NCI-H774 (cell line): ENCODE measurements around the gene ATM.
"Not testable (repeated sequence)": the region's sequence is repeated elsewhere in the genome, so short reads cannot be mapped to it uniquely, and the experiment has no call there.

Experiments used
- DNase-seq: peaks from one replicate; lab custom pipeline; 2025; lab: John Stamatoyannopoulos, UW

ATM gene

DNA sequence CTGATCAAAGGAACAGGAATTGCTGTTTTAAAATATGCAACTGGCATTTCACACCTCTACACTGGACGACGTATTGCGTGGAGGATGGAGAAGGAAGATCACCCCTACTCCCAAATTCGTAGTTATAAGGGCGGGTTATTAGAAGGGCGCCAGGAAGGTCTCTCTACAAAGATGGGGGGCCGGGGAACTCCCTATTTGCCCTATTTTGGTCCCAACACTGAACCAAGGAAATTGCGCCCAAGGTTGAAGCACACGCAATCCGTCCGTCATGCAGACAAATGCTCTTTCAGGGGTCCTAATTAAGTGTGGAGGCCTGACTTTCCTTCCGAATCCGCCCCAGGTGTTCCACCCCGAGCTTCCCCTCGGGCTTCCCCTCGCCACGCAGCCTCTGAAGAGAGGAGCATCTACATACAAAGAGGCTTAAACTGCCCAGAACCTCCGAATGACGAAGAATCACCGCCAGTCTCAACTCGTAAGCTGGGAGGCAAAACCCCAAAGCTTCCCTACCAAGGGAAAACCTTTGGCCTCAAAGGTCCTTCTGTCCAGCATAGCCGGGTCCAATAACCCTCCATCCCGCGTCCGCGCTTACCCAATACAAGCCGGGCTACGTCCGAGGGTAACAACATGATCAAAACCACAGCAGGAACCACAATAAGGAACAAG, 825 bp upstream of the ATM start:
- no peak for DNase-seq

DNA sequence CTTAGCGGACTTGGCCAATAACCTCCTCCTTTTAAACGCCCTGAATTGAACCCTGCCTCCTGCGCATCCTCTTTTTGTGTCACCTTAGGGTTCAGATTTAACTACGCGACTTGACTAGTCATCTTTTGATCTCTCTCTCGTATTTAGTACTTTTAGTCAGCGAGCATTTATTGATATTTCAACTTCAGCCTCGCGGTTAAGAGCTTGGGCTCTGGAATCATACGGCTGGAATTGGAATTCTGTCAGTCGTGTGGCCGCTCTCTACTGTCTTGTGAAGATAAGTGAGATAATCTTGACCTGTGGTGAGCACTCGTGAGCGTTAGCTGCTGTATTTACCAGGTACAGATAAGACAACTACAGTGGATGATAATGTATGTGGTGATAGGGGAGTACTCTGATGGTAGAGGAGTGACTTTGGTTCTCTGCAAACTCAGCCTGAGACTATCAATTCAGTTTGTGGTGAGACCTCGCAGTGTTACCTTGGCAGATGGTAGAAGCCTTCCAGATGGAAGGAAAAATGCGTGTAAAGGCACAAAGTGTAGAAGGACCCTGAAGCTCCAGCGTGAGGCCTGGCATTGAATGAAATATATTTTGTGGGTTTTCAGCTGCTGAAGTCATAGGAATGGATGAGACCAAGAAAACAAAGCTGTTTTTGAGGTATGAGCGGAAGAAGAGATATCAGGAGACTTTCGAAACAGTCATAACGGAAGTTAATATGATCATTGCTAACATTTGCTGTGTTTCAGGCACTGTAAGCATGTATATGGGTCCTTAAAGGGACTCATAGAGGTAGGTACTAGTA, 682 bp downstream of the ATM start:
- no peak for DNase-seq

DNA sequence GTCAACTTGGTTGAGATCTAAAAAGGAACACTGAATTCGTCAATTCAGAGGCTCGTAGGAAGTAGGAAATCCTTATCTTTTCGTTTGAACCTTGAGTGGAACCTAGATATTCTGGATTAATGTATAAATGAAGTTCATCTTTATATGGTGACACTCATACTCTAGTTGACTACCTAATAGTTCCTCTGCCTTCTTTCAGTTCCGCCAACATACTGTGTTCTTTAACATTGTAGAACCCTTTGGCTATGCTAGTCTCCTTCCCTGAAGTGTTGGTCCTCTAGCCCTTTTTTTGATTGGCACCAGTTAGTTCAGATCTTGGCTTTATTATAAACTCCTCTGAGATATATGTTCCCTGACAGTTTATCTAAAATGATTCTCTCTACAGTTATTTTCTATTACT, 1.5 kb downstream of the ATM start:
- no peak for DNase-seq

DNA sequence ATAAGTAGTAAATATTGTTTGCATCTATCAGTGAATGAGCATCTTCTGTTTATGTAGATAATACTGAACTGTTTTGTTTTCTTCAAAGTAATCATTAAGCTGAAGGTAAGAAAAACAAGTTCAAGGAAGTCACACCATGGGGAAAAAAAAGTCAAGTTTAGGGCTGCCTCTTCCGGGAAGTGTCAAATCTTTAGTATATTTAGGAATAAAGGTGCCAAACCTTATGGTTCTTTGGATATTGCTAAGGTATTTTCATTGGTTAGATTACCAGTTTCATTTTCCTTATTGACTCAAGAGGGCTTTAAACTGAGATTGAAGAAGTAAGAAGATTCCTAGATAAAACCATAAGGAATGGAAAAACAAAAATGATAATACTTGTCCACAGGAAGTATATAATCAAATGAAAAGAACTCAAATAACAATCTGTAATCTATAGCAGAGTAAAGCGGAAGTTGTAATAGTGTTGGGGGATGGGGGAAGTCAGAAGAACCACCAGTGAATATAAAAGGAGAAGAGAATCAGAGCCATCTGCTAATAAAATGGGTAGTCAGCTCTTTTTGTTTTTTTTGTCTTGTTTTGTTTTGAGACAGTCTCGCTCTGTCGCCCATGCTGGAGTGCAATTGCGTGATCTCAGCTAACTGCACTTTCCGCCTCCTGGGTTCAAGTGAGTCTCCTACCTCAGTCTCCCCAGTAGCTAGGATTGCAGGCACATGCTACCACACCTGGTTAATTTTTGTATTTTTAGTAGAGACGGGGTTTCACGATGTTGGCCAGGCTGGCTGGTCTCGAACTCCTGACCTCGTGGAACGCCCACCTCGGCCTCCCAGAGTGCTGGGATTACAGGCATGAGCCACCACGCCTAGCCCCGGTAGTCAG, 2.3 kb downstream of the ATM start:
- no peak for DNase-seq

DNA sequence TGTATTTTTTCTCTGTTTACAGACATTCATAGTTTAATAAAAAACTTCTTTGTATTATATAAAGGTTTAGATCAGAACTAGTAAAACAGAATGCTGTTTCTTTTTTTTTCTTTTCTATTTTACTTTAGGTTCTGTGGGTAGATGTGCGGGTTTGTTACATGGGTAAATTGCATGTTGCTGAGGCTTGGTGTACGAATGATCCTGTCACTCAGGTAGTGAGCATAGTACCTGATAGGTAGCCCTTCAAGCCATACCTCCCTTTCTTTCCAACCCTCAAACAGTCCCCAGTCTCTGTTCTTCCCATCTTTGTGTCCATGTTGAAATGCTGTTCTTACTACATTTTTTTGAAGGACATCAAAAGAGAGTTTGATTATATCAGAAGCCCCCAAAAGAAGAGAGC, 3.2 kb downstream of the ATM start:
- no peak for DNase-seq

DNA sequence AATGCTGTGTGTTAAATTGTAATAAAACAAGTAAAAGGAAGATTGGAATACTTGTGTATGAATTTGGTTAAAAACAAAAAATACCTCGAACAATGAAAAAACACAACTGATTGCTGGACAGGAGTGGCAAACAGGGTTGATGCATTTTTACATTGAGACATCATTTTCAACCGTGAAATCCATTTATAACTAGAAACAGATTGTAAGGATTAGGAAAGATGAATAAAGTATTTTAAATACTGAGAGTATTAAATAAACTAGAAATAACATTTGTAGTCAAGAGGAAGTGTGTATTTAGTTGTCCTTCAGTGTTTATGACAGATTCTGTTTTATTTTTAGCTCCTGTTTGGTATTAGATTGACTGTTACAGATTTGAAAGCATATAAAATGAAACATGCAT, 5.4 kb downstream of the ATM start:
- no peak for DNase-seq

DNA sequence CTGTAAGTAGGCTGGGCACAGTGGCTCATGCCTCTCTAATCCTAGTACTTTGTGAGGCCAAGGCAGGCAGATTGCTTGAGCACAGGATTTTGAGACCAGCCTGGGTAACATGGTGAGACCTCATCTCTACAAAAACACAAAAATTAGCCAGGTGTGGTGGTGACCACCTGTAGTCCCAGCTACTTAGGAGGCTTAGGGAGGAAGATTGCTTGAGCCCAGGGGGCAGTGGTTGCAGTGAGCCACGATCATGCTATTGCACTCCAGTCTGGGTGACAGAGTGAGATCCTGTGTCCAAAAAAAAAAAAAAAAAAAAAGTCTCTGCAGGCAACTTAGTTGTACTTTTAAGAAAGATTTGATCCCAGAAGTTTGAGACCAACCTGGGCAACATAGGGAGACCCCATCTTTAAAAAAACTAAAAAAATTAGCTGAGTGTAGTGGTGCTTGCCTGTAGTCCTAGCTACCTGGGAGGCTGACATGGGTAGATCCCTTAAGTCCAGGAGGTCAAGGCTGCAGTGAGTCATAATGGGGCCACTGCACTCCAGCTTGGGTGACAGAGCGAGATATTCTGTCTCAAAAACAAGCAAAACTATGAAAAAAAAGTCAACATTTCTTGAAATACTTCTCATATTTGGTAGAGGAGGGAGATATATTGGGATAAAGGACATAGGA, 10.5 kb downstream of the ATM start:
- no peak for DNase-seq

DNA sequence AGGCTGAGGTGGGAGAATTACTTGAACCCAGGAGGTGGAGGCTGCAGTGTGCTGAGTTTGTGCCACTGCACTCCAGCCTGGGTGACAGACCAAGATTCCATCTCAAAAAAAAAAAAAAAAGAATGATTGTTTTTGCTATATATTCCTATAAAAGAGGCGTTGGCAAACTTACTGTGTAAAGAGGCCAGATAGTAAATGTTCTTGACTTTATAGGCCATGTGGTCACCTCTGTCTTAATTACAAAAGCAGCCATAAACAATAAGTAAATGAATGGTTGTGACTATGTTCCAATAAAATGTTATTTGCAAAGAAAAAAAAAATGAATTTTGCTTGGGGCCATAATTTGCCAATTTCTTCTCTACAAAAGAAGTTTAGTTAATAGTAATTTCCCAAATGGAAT, 12.3 kb downstream of the ATM start:
- no peak for DNase-seq

DNA sequence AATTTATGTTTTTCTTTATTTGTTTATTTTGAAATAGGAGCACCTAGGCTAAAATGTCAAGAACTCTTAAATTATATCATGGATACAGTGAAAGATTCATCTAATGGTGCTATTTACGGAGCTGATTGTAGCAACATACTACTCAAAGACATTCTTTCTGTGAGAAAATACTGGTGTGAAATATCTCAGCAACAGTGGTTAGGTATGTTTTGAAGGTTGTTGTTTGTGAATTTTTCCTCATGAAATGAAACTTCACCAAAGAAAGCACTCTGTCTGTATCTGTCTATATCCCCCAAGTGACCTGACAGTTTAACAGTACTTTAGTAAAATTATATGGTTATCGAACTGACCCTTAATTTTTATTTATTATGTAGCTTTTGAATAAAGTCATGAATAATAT, 12.8 kb downstream of the ATM start:
- no peak for DNase-seq

DNA sequence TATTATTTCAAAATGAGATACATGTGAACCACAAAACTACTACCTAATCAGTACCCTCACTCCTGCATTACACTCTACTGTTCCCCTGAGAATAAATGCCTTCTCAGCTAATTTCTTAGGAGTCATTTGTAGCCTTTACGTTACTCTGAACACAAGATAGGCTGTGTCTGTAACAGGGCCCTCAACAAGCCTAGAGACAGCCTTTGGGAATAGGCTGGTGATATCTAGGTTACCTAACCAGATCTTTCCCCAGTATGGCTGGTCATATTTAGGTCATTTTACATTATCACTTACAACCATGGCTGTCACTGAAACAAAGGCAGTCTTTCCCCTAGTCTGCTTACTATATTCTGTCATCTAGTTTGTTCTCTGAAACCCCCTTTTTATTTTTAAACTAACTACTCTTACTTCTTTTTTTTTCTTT, 14.2 kb downstream of the ATM start:
- no peak for DNase-seq

DNA sequence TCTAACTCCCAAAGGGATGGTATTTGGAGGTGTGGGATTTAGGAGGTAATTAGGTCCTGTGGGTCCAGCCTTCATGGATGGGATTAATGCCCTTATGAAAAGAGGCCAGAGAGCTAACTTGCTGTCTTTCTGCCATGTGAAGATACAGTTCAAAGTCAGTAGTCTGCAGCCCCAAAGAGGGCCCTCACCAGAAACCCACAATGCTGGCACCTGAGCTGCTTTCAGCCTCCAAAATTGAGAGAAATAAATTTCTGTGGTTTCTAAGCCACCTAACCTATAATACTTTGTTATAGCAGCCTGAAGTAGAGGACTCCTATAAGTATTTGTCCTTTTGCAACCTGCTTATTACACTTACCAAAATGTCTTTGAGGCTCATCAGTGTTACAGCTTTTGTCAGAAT, 16.2 kb downstream of the ATM start:
- no peak for DNase-seq

DNA sequence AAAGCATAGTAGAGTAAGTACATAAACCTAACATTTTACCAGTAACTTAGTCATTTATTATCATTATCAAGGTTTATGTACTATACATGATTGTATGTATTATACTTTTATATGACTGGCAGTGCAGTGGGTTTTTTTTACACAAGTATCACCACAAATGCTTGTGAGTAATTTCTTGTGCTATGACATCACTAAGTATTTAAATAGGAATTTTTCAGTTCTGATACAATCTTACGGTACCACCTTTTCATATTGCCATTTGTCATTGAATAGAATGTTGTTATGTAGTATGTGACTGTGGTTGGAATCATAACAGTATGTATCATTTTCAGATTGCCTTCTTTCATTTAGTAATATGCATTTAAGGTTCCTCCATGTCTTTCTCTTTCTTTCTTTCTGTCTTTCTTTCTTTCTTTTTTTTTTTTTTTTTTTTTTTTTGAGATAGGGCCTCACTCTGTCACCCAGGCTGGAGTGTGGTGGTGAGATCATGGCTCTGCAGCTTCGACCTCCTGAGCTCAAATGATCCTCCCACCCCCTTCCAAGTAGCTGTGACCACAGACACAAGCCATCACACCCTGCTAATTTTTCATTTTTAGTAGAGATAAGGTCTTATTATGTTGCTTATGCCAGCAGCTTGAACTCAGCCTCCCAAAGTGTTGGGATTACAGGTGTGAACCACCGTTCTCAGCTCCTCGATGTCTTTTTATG, 18.6 kb downstream of the ATM start:
- DNase-seq = no peak

DNA sequence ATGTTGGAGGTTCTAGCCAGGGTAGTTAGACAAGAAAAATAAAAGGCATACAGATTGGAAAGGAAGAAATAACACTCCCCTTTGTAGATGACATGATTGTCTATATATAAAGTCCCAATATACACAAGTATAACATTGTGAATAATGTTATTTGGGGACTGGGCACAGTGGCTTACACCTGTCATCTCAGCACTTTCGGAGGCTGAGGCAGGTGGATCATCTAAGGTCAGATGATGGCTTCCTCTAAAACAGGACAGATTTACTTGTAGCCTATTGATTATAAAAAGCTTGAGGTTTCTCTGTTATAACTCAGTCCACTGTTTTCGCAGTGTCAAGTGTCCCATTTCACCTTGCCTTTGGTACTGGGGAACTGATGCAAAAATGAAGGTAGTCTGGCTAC, 19.6 kb downstream of the ATM start:
- no peak for DNase-seq

DNA sequence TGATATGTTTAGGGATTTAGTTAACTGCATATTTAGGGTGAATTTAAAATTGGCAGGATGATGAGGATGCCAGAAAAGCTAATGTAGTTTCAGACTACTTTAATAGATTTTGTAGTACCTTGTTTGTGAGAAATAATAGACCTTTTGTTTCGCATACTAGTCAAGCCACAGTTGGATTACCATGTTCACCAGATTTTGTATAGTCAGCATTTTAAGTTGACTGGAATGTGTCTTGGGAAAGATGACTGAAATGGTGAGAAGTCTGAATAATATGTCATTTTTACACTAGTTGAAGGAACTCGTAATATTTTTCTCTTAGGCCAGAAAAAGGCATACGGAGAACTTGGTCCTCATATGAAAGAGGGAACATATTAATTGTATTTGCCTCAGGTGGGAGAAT, 23.4 kb downstream of the ATM start:
- DNase-seq = no peak

DNA sequence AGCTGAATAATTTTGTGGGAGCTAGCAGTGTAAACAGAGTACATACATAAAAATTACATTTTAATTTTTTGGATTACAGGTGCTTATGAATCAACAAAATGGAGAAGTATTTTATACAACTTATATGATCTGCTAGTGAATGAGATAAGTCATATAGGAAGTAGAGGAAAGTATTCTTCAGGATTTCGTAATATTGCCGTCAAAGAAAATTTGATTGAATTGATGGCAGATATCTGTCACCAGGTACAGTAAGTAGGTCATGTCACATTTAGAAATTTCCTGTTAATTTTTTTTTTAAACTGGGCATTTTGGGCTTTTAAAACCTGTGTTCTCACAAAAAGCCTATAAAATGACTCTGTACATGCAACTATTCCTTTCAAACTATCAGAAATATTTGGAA, 24.0 kb downstream of the ATM start:
- no peak for DNase-seq

DNA sequence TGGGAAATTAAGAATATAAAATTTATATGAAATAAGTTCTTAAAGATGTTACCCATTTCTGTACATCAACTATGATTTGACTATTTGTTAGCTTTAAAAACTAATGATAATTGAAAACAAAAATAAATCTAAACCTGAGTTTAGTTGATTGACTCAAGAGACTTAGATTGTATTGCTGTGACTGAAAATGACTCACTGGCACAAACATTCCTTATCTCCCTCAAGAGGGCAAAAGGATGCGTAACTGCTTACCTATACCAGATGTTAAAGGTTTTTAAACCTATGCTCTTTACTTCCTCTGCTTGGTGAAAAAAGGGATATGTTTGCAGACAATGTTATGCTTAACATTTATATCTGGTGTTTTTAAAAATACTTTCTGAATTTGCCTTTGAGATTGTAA, 30.3 kb downstream of the ATM start:
- no peak for DNase-seq

DNA sequence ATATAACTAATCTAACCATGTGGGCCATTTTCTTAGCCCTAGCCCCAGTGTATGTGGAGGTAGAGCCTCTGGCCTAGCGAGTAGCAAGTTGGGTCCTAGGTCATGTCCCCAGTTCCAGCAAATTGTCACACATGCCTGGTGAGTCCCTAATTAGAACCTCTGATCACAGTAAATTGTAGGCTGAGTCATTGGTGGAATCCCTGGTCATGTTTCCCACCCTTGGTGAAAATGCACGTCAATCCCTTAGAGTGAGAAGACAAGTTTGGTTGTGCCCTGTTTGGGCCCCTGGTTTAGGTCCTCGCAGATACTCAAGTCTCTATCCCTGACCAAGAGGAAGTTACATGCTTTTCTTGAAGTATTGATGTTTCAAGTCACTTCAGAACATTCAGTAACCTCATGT, 46.7 kb downstream of the ATM start:
- no peak for DNase-seq

DNA sequence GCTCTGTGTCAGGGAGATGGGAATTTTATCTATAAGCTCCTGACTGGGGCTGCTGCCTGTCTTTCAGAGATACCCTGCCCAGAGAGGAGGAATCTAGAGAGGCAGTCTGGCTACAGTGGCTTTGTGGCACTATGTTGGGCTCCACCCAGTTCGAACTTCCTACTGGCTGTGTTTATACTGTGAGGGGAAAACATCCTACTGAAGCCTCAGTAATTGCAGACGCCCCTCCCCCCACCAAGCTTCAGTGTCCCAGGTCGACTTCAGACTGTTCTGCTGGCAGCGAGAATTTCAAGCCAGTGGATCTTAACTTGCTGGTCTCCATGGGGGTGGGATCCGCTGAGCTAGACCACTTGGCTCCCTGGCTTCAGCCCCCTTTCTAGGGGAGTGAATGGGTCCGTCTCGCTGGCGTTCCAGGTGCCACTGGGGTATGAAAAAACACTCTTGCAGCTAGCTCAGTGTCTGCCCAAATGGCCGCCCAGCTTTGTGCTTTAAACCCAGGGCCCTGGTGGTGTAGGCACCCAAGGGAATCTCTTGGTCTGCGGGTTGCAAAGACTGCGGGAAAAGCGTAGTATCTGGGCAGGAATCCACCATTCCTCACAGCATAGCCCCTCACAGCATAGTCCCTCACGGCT, 54.2 kb downstream of the ATM start:
- not testable (repeated sequence) for DNase-seq

DNA sequence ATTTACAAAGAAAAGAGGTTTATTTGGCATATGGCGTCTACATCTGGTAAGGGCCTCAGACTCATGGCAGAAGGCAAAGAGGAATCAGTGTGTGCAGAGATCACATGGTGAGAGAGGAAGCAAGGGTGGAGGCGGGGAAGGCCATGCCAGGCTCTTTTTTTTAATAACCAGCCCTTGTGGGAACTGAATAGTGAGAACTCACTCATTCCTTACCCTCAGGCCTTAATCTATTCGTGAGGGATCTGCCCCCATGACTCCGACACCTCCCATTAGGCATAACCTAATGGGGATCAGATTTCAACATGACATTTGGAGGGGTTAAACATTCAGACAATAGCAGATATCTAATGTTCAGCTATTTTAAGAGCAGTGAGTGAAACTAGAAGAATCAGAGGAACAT, 55.7 kb downstream of the ATM start:
- DNase-seq = no peak

DNA sequence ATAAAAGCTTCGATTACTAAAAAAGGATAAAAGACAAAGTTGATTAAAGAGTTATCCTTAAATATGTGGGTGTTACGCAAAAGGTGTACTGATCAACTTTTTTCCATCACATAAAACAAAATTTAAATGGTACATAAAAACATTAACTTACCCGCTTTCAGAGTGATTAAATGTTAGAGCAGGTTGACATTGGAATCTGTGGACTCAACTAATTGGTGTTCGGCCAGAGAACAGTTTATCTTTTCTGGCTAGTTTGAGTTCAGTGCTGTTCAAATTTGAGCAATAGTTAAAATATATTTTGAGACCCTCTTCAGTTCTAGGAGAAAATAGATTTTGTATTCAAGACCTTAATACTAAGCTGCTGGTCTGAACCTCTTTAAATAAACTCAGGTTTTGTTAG, 56.1 kb downstream of the ATM start:
- DNase-seq = no peak

DNA sequence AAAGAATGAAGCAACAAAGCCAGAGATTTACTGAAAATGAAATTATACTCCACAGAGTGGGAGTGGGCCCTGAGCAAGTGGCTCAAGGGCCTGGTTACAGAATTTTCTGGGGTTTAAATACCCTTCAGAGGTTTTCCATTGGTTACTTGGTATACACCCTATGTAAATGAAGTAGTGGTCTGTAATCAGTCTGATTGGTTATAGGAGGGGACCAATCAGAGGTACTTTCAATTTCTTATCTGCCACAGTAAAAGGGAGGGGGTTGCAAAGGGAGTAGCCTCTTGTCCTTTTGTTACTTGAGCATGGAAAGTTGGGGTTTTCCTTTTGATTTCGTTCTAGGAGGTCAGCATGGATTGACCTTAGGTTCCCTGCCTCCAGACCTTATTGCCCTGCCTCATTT, 63.5 kb downstream of the ATM start:
- no peak for DNase-seq
